ENCODE results near the gene KNSTRN. TPM values are rescaled to one million over a fixed set of nuclear protein-coding genes. Genes with fewer than 3 reads are reported as not detected.

Gene KNSTRN
- total RNA-seq, 1 experiment from 2014 or later: 58.7 TPM

DNA sequence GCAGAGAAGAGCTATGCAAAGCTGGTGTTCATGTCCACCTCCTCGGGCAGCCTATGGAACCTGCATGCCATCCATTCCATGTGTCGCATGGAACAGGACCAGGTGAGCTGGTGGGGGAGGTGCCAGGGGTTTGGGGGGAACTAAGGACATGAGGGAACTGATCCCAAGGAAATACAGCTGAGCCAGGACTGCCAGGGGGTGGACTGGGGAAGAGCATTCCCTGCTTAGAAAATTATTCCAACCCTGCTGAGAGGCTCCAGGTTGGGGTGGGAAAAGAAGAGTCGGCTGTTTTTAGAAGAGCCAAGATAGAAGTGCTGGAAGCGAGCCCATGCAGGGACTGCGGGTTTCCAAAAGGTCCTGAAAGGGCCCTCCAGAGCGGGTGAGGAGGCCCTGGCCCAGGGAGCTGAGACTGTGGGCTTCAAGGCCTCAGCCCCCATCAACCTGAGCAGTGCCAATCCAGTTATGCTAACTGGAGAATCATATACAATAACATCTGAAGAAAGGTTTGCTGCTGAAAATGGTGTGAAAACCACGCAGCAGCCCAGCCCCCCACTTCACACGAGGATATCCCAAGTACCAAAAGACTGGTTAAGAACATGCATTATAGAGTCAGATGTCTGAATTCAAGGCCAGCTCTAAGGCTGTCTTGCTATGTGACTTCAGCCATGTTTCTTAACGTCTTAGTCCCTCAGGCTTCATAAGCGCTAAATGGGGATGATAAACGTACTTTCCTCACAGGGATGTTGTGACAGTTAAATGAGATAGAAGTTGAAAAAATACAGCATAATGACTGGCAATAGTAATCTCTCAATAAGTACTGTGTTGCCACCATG lies 16.7 kb upstream of the KNSTRN start:
- DNase-seq (ENCODE audit: low spot score): no peak

DNA sequence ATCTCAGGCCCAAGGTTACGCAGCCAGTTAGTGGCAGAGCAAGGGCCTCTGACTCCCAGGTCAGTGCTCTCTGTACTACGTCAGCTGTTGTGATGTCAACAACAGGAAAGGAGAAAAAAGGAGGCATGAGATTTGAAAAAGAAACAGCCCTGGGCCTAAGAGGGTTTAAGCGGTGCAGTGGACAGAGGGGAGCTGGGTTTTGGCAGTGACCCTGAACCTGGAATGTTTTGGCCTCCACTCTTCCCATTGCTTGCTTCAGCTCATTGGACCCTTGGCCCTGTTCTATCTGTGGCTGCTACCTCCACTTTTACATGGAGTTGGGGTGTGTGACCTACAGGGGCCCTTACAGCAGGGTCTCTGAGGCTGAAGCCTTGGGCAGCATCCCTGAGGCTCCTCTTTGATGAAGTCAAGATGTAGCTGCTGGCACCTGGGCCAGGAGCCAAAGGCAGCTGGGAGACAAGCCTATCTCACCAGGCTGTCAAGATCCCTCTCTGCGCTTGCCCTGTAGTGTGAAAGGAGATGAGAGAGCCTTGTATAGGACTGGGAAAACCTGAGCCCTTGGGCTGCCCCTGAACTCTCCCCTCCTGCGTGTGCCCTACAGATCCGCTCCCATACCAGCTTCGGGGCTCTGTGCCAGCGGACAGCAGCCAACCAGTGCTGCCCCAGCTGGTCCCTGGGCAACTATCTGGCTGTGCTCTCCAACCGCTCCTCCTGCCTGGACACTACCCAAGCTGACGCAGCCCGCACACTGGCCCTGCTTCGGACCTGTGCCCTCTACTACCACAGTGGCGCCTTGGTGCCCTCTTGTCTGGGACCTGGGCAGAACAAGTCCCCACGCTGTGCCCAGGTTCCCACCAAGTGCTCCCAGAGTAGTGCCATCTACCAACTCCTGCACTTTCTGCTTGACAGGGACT lies 15.8 kb upstream of the KNSTRN start:
- no peak for DNase-seq (ENCODE audit: low spot score)

DNA sequence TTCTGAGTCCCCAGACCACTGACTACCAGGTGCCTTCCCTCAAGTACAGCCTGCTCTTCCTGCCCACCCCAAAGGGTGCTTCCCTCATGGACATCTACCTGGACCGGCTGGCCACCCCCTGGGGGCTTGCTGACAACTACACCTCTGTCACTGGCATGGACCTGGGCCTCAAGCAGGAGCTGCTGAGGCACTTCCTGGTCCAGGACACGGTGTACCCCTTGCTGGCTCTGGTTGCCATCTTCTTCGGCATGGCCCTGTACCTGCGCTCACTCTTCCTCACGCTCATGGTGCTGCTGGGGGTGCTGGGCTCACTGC lies 15.2 kb upstream of the KNSTRN start:
- no peak for DNase-seq (ENCODE audit: low spot score)

DNA sequence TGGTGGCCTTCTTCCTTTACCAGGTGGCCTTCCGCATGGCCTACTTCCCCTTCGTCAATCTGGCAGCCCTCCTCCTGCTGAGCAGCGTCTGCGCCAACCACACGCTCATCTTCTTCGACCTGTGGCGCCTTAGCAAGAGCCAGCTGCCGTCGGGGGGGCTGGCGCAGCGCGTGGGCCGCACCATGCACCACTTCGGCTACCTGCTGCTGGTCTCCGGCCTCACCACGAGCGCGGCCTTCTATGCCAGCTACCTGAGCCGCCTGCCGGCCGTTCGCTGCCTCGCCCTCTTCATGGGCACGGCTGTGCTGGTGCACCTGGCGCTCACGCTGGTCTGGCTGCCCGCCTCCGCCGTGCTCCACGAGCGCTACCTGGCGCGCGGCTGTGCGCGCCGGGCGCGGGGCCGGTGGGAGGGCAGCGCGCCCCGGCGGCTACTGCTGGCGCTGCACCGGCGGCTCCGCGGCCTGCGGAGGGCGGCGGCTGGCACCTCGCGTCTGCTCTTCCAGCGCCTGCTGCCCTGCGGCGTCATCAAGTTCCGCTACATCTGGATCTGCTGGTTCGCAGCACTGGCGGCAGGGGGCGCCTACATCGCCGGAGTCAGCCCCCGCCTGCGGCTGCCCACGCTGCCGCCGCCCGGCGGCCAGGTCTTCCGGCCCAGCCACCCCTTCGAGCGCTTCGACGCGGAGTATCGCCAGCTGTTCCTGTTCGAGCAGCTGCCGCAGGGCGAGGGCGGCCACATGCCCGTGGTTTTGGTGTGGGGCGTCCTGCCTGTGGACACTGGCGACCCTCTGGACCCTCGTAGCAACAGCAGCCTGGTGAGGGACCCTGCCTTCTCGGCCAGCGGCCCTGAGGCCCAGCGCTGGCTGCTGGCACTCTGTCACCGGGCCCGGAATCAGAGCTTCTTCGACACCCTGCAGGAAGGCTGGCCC lies 14.6 kb upstream of the KNSTRN start:
- DNase-seq (ENCODE audit: low spot score): peak; percentile 98

GRCh38 chr15:40368719-40369473 lies 13.6 kb upstream of the KNSTRN start:
- no peak for DNase-seq (ENCODE audit: low spot score)

- no peak for DNase-seq (ENCODE audit: low spot score)
Observed at GRCh38 chr15:40369474-40369869, 13.0 kb upstream of the KNSTRN start.

DNA sequence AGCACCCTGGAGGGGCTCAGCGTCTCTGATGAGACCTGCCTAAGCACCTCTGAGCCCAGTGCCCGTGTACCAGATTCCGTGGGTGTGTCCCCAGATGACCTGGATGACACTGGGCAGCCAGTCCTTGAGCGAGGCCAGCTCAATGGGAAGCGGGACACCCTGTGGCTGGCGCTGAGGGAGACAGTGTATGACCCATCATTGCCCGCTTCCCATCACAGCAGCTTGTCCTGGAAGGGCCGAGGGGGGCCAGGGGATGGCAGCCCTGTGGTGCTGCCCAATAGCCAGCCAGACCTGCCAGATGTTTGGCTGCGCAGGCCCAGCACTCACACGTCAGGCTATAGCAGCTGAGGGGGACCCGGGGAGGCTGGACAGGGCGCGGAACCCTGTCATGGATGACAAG lies 12.6 kb upstream of the KNSTRN start:
- no peak for DNase-seq (ENCODE audit: low spot score)

DNA sequence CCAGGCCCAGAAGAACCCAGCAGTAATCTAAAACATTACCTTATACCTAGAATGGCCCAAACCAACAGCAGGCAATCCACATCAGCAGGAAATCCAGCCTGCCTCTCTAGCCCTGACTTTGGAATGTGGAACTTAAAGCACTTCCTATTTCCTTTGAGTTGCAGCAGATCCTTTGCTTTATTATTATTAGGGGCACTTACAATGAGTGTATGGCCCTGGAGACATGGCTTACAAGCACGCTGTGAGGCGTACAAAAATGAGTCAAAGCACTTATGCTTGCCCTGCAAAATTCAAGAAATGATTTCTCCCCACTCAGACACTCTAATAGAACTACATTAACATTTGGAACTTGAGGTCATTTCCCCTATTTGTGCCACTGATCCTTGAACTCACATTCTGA lies 9.5 kb upstream of the KNSTRN start:
- DNase-seq (ENCODE audit: low spot score): no peak

- no peak for DNase-seq (ENCODE audit: low spot score)
Observed at GRCh38 chr15:40377606-40378005, 4.9 kb upstream of the KNSTRN start.

DNA sequence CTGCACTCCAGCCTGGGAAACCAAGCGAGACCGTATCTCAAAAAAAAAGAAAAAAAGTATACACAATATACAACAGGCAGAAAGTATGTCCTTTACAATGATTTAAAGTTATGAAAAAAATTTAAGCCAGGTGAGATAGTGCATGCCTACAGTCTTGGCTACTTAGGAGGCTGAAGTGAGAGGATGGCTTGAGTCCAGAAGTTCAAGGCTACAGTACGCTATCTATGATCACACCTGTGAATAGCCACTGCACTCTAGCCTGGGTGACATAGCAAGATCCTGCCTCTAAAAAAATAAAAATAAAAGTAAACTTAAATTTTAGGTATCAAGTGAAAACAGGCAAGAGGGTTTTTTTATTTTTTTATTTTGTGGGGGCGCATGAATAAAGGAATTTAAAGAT lies 3.1 kb upstream of the KNSTRN start:
- DNase-seq (ENCODE audit: low spot score): no peak

DNA sequence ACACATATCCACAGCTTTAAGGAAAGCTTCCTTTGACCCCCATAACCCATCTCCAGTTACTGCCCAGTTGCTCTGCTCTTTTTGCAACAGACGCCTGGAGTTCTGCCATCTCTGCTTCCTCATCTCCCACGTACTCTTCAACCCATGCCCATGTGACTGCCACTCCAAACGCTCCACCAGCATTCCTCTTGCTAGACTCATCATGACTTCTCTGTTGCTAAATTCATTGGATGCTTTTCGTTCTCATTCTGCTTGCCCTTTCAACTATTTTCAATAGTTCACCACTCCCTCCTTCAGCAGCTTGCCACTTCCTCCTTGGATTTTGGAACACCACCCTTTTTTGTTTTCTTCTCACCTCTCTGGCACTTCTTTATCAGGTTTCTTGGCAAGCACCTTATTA lies 2.7 kb upstream of the KNSTRN start:
- DNase-seq (ENCODE audit: low spot score): peak; percentile 77

DNA sequence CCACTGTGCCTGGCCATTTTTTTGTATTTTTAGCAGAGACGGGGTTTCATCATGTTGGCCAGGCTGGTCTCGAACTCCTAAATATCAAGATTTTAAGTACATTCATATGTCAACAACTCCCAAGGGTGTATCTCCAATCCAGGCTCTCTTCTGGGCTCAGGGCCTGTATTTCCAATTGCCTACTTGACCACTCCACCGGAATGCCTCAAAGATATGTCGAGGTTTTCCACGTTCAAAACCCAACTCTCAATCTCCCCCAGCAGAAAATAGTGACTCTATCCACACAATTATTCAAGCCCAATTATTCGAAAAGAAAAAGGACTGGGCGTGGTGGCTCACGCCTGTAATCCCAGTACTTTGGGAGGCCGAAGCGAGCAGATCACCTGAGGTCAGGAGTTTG lies 1.9 kb upstream of the KNSTRN start:
- no peak for DNase-seq (ENCODE audit: low spot score)

- no peak for DNase-seq (ENCODE audit: low spot score)
Observed at GRCh38 chr15:40381818-40382529, 547 bp upstream of the KNSTRN start.

GRCh38 chr15:40386480-40386879 lies 4.0 kb downstream of the KNSTRN start:
- no peak for DNase-seq (ENCODE audit: low spot score)

DNA sequence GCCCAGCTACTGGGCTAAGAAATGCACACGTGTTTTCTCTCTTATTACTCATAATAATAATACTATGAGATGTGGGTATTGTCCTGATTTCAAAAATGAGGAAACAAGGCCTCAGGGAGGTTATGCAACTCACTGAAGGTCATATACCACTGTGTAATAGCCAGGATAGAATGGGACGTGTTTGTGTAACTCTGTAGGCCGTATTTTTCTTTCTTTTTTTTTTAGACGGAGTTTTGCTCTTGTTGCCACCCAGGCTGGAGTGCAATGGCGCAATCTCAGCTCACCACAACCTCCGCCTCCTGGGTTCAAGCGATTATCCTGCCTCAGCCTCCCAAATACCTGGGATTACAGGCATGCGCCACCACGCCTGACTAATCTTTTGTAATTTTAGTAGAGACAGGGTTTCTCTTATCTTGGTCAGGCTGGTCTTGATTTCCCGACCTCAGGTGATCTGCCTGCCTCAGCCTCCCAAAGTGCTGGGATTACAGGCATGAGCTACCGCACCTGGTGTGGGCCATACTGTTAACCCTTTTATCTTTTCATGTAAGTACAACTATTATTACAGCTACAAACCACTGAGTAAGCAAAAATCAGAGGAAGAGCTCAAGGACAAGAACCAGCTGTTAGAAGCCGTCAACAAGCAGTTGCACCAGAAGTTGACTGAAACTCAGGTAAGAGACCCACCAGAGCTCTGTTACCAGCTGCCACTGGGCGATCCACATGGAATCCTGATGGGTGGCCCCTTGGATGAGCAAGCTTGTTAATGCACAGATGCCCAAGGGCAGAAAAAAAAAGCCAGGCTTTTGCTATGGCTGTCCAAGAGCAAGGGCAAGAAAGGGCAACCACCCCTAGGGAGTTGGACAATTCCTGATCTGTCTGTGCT lies 6.7 kb downstream of the KNSTRN start:
- no peak for DNase-seq (ENCODE audit: low spot score)

GRCh38 chr15:40389824-40390595 lies 7.5 kb downstream of the KNSTRN start:
- no peak for DNase-seq (ENCODE audit: low spot score)

DNA sequence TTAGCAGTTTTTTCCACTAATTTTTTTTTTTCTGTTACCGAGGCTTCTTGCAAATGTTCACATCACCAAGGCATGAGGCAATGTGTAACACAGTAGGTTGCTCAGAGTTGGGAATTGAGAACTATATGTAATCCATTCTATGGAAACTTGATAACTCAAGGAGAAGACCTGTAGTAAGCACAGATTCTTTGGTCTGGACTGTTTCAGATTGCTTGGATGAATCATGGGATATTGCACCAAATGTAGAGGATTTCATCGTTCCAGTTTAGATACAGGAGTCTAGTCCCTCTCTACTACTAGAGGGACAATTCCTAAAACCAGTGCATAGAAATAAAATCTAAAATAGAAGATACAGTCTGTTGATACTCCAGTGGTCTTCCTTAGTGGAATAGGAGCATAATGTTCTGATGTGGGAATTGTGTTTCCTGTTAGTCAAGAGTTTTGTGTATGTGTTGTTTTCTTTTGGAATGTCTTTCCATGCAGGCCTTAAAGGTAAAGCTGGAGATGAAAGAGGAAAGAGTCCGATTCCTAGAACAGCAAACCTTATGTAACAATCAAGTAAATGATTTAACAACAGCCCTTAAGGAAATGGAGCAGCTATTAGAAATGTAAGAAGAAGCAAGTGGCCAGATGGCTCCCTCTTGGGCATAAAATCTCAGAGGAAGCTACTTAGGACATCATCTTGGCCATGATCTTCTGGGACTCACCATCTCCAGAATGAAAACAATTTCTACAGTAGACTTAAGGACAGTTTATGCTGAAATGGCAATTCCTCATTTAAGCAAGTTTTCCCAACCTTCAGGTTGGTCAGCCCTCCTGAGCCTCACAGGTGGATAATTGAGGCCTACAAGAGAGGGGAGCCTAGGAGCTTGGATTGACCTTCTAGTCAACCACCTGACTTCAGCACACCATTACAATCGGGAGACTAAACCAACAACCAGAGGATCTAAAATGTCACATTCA lies 10.7 kb downstream of the KNSTRN start:
- no peak for DNase-seq (ENCODE audit: low spot score)
